Embryonic facial prominence (tissue), 1 donor: Measurements from ENCODE around the gene BAIAP2L1.
"Not testable (repeated sequence)": the region's sequence is repeated elsewhere in the genome, so short reads cannot be mapped to it uniquely, and the experiment has no call there.

Source experiments
- DNase-seq: peaks from one replicate; pipeline ENCODE4 v3.0.0-alpha.2; 2016; ENCODE audit errors: extremely low spot score

The BAIAP2L1 gene

GRCh38 chr7:98321301-98321700 is 79.6 kb downstream of the BAIAP2L1 start:
- no peak for DNase-seq

DNA sequence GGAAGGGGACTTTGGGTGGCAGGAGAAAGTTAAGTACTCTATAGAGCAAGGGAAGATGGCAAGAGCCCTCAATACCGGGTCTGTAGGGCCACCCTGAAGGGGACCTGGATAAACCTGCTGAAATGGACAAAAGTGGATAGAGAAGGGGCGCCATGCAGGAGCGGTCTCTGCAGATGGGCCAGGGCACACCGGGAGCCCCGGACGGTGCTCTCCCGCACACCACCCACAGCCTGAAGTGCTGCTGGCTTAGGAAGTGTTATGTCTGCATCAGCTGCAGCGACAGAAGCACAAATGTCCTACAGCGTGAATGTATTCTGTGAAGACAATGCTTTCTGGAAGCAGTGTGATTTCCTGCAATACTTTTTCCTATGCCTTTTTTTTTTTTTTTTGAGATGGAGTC is 81.7 kb downstream of the BAIAP2L1 start:
- DNase-seq, result no peak

GRCh38 chr7:98317366-98318040 is 83.4 kb downstream of the BAIAP2L1 start:
- DNase-seq, result no peak

- not testable (repeated sequence) for DNase-seq
Observed at GRCh38 chr7:98315994-98316527, 84.8 kb downstream of the BAIAP2L1 start.

- DNase-seq, result no peak
Observed at GRCh38 chr7:98315318-98315993, 85.4 kb downstream of the BAIAP2L1 start.

GRCh38 chr7:98314469-98314868 is 86.4 kb downstream of the BAIAP2L1 start:
- no peak for DNase-seq

DNA sequence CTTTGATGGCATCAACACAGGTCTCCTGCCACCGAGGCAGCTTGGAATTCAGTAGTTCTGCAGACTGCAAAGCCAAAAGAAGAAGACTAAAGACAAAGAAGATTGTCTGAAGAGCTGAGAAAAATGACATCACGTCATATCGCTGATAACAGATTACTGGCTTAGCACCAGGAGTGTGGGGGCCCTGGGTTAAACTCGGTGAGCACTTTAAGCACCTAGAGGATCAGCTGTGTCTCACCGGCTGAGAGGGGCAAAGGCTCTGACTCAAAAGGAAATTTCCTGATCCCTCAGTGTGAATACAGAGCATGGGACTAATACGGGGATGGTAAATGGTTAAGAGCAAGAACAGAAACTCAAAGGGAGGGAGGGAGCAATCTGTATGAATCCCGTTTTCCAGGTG is 88.7 kb downstream of the BAIAP2L1 start:
- DNase-seq, result no peak

DNA sequence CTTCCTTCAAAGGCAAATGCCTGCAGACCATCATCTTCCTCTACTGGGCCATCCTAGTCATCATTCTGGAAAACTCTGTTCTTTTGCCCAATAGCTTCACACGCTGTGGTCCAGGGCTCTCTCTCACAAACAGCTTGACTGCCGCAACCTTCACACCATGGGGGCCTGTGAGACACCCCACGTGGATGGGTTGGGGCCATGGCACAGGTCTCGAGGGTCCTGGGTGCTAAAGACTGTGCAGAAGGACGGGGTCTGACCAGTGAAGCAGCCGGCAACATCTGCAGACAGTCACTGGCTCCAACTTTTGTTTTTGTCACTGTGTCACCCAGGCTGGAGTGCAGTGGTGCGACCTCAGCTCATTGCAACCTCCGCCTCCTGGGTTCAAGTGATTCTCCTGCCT is 91.3 kb downstream of the BAIAP2L1 start:
- DNase-seq, result no peak

GRCh38 chr7:98307971-98308466 is 92.9 kb downstream of the BAIAP2L1 start:
- no peak for DNase-seq

- no peak for DNase-seq
Observed at GRCh38 chr7:98305951-98306535, 94.8 kb downstream of the BAIAP2L1 start.

DNA sequence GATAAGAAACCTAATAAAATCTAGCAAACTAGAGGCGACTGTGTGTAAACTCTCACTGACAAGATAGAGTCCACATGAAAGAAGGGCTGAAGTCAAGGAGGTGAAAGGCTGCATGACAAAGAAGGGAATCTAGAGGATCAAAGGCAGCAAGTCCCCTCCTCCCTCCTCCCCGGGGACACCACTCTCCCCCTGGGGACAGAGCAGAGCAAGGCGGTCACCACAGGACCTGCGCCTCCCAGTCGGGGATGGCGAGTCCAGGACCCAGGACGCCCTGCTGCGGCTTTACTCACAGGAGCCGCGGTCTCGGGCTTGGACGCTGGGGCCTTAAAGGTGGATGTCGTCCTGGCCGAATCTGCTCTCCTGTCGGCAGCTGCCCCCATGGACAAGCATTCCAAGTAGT is 97.0 kb downstream of the BAIAP2L1 start:
- DNase-seq, result no peak

GRCh38 chr7:98303176-98303865 is 97.6 kb downstream of the BAIAP2L1 start:
- no peak for DNase-seq

DNA sequence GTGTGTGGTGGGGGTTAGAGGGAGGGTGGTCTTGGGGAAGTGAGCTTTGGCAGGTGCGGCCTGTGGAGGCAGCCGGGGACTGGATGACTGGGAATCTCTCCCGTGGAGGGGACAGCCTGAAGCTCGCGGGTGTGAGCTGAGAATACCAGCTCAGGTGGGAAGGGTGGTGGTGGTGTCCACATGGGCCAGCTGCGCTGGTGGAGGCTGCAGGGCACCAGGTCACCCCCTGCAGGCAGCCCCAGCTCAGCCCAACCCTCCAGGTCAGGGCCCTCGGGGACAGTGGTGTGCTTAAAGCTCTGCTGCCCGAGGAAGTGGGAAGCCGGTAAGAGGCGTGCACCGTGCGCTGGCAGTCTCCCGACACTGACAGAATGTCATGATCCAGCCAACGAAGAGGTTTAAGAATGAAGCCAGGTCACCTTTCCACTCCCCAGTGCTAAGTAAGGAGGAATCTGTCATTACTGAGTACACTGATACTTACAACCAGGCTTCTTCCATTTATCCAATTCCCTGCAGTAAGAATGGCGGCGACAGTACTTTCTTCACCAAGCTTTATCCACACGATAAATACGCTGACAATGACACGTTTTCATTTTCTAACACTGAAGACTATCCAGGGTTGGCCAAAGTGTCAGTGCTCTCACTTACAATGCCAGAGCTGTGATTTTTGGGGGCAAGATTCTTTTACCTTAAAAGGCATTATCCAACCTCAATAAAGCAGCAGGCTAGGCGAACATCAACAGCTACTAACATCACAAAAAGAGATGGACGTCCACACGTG is 99.0 kb downstream of the BAIAP2L1 start:
- no peak for DNase-seq

- no peak for DNase-seq
Observed at GRCh38 chr7:98300595-98301372, 100.1 kb downstream of the BAIAP2L1 start.

GRCh38 chr7:98297626-98298286 is 103.1 kb downstream of the BAIAP2L1 start:
- no peak for DNase-seq

- DNase-seq, result no peak
Observed at GRCh38 chr7:98296833-98297232, 104.1 kb downstream of the BAIAP2L1 start.

DNA sequence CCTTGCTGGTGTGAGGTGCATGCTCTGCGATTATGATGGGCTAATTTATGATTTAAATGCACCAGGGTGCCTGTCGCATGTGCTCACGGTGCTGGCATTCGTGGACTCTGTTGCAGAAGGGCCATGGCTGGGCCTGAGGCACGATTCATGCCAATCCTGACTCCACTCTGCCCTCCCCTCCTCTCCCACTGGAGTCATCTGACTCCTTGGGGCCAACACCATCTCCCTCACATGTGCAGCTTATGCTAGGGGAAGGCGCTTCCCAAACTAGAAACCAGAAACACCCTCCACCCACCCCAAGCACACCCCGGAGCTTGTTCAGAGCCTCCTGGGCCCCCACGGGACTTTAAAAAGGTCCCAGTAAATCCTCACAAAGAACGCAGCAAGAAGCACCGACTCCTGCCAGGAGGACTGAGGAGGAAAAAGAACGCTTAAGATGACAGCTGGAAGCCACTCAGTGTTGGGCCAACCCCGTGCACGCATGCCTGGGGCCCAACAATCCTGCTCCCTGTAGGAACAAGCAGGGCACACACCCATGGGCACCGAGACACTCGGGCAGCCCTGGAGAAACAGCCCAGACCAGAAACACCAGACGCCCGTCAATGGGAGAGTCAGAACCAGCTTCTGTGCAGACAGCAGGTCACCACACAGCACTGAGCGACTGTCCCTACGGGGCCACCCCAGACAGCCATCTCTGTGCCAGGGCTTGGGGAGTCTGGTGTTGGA is 105.3 kb downstream of the BAIAP2L1 start:
- DNase-seq, result no peak

GRCh38 chr7:98294798-98295382 is 106.0 kb downstream of the BAIAP2L1 start:
- DNase-seq, result no peak

GRCh38 chr7:98294326-98294725 is 106.6 kb downstream of the BAIAP2L1 start:
- DNase-seq, result no peak
